Measurements from ENCODE around the gene B4GALT1.

DNA sequence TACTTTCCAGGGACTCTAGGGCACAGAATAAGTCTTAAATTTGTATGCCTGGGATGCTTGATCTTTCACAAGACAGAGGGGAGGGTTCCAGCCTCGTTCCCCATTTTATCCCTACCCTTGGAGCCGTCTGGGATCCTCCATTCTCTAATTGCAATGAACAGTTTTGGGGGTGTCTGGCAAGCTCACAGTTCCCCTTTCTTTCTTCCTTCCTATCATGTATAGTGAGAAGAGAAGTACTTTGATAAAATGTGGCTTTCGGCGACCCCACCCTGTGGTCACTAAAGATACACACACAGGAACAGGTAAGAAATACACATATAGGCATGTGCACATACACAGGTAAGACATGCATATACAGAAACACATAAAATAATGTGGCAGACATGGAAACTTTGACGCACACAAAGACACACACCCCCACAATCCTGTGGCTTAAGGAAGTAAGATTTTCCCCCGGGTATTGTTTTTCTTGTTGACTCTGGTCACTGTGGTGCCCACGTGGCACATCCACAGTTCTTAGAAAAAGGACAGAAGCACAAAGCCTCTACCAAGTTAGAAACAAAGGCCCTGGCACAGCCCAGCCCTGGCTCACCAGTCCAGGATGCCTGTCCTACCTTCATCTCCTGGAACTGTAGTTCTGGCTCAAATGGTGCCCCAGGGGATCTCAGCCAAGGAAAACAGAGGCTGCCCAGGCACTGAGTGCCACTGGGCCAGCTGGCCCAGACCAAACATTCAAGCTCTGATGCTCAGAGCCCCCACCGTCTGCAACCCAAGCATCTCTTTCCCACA lies 84.4 kb downstream of the B4GALT1 start:
- TF ChIP-seq POLR2A (IDR thresholded peaks at IDR 0.05), result no peak
- TF ChIP-seq POLR2AphosphoS5 (IDR thresholded peaks at IDR 0.05), result no peak
